ENCODE data around the gene BRSK2.
"Not testable (repeated sequence)": the region's sequence is repeated elsewhere in the genome, so short reads cannot be mapped to it uniquely, and the experiment has no call there.

Gene BRSK2

DNA sequence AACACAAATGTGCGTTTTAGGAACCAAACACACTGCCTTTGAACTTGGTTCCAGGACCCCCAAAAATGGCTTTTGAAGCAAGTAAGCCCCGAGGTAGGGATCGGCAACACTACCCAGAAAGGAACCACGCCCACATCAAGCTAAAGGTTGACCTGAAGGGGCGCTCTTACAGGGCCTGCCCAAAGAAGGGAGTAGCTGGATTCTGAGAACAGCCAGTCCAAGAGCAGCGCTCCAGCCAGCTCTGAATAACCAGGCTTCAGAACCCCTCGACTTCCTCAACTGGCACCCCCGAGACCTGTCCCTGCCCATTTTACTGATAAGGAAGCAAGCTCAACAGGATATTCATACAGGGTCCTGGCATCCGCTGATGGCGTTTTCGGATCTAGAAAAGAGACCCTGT, 115.7 kb downstream of the BRSK2 start:
- DNase-seq (ENCODE audit: low read depth): no peak
- no peak overlapping the region for H3K4me3 ChIP-seq (ENCODE audit: low read length)
- TF ChIP-seq, protein P1, sequence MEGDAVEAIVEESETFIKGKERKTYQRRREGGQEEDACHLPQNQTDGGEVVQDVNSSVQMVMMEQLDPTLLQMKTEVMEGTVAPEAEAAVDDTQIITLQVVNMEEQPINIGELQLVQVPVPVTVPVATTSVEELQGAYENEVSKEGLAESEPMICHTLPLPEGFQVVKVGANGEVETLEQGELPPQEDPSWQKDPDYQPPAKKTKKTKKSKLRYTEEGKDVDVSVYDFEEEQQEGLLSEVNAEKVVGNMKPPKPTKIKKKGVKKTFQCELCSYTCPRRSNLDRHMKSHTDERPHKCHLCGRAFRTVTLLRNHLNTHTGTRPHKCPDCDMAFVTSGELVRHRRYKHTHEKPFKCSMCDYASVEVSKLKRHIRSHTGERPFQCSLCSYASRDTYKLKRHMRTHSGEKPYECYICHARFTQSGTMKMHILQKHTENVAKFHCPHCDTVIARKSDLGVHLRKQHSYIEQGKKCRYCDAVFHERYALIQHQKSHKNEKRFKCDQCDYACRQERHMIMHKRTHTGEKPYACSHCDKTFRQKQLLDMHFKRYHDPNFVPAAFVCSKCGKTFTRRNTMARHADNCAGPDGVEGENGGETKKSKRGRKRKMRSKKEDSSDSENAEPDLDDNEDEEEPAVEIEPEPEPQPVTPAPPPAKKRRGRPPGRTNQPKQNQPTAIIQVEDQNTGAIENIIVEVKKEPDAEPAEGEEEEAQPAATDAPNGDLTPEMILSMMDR (IDR thresholded peaks at IDR 0.05; ENCODE audit: insufficient read depth, low read depth, low read length, missing control alignments): no peak

DNA sequence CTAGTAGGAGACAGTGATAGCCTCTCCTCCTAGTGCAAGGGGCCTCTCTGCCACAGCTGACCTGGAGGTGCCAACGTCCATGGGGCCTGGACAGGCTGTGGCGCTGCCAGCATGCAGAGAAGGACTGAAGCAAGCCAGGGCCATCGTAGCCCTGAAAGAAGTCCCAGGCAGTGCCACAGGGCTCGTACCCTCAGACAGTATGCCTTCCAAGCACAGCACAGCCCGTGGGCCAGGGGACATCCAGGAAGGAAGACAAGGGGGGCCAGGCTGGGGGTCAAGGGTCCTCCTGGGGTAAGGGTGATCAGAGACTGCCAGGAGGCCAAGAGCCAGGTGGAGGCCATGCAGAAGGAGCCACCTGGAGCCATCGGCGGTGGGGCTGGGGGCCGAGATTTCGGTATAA, 117.2 kb downstream of the BRSK2 start:
- TF ChIP-seq, protein P1 (IDR thresholded peaks at IDR 0.05; ENCODE audit: insufficient read depth, low read depth, low read length, missing control alignments): no peak
- no peak overlapping the region for H3K4me3 ChIP-seq (ENCODE audit: low read length)
- DNase-seq (ENCODE audit: low read depth): no peak

DNA sequence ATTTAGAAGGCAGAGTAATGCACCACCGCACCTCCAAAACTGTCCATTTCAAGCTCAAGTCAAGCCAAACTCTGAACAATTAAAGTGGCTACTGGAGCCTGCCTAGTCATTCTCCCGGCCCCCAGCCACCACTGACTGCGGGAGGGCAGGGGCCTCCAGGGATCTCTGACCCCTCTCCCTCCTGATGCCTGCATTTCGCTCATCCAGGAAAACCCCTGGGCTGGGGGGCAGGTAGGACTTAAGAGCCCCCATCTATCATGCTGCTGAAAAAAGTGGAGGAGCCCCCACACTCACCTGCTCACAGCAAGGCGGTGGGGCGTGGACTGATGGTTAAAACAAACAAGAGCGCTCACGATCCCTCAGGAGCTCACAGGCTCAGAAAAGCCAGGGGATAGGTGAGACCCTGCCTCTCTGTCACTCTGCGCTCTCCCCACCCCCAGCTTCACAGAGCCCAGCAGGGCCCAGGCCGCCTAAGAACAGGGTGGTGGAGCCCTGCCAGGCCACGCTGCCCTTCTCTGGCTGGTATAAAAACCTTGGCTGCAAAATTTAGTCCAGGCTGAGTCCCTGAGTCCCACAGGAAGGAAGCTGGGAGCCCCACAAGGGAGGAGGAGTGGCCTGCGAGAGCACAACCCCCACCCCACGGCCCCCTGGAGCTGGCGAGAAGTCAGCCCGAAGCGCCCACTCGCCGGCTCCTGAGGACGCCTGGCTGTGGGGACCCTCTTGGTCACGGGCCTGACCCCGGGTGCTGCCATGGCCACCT, 117.8 kb downstream of the BRSK2 start:
- TF ChIP-seq, protein P1 (IDR thresholded peaks at IDR 0.05; ENCODE audit: insufficient read depth, low read depth, low read length, missing control alignments): no peak
- no peak for DNase-seq (ENCODE audit: low read depth)
- no peak overlapping the region for H3K4me3 ChIP-seq (ENCODE audit: low read length)

DNA sequence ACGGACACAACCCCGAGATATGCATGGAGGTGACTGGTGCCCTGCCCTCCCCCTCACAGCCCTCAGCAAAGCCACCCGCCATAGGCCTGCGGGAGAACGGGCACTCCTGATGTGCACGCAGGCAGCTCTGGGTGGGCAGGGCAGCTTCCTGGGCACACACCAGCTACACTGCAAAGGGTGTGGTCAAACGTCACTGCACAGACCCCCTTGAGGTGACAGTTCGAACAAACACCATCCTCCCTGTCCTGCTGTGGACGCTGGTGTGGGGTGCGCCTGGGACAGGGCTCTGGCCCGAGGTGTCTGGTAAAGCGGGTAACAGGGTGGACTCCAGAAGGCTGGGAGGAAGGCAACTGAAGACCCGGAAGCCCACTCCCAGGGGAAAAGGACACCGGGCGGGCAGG, 118.8 kb downstream of the BRSK2 start:
- TF ChIP-seq, protein P1 (IDR thresholded peaks at IDR 0.05; ENCODE audit: insufficient read depth, low read depth, low read length, missing control alignments): no peak
- no peak overlapping the region for H3K4me3 ChIP-seq (ENCODE audit: low read length)
- DNase-seq (ENCODE audit: low read depth): no peak

DNA sequence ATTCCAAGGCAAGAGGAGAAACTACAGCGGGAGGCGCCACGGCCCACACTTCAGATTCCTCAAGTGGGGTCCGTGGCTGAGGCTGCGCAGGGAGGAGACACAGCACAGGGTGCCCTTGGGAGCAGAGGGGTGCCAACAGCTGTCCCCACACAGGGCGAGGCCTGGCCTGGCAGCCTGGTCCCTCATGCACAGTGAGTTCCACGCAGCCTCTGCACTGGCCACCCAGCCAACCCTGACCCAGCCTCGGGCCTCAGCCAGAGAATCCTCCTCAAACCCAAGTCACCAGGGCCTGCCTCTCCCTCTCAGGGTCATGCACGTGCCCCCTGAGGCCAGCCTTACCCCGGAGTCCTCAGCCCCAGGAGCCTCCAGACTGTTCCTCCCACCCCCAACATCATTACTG, 119.3 kb downstream of the BRSK2 start:
- TF ChIP-seq, protein P1 (IDR thresholded peaks at IDR 0.05; ENCODE audit: insufficient read depth, low read depth, low read length, missing control alignments): no peak
- DNase-seq (ENCODE audit: low read depth): no peak
- H3K4me3 ChIP-seq (ENCODE audit: low read length): no peak overlapping the region

DNA sequence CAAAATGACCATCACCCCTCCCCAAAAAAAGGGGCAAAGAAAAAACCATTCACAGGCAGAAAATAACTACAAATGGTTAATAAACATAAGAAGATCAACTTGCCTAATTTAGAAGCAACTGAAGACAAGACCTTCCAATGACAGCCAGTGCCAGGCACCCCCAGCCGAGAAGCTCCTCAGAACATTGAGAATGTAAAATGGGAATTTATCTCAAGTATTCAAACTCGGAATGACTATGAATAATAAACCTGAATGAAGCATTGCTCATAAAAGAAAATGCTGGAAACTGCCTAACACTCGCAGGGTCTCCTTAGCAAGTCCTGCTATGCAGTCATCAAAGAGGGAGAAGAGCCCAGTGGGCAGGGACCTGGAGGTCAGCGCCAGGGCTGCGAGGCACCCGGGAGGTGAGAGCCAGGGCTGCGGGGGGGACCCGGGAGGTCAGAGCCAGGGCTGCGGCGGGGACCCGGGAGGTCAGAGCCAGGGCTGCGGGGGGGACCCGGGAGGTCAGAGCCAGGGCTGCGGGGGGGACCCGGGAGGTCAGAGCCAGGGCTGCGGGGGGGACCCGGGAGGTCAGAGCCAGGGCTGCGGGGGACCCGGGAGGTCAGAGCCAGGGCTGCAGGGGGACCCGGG, 120.0 kb downstream of the BRSK2 start:
- H3K4me3 ChIP-seq (ENCODE audit: low read length): no peak overlapping the region
- no peak for DNase-seq (ENCODE audit: low read depth)
- TF ChIP-seq, protein P1 (IDR thresholded peaks at IDR 0.05; ENCODE audit: insufficient read depth, low read depth, low read length, missing control alignments): no peak

DNA sequence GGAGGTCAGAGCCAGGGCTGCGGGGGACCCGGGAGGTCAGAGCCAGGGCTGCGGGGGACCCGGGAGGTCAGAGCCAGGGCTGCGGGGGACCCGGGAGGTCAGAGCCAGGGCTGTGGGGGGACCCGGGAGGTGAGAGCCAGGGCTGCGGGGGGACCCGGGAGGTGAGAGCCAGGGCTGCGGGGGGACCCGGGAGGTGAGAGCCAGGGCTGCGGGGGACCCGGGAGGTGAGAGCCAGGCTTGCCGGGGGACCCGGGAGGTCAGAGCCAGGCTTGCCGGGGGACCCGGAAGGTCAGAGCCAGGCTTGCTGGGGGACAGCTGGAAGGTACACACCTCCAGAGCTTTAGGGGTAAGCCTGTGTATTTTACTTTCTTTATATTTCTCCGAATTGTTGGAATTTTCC, 120.6 kb downstream of the BRSK2 start:
- DNase-seq (ENCODE audit: low read depth); H3K4me3 ChIP-seq (ENCODE audit: low read length): not testable (repeated sequence)

Data from epithelial cell of esophagus (primary cell).